CD4-positive, alpha-beta T cell treated with Interleukin-15 for 1 hour (primary cell): ENCODE data around the gene RAD18.

Experiments used
- DNase-seq: peaks from one replicate; pipeline ENCODE4 v3.0.0-alpha.2; 2020

The RAD18 gene

GRCh38 chr3:8984526-8984925, 21.3 kb upstream of the RAD18 start:
- no peak for DNase-seq

DNA sequence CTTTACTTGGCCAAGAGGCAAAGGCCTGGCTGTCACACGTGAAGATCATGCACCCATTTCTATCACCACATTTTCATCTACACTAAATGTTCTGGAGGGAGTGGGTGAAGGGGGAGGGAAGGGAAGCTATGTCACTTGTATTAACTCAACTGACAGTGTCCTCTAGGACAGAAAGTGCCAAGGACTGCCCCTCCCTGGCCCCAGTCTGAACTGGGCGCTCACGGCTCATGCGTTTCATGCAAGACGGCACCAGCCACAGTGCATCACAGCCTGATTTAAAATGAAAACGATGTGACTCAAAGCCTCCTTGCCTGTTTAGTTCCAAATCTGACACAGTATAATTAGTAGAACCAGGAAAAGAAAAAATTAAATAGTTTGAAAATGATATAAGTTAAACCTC, 20.8 kb upstream of the RAD18 start:
- DNase-seq = no peak

- no peak for DNase-seq
Observed at GRCh38 chr3:8983591-8983990, 20.3 kb upstream of the RAD18 start.

GRCh38 chr3:8983026-8983425, 19.8 kb upstream of the RAD18 start:
- DNase-seq = no peak

DNA sequence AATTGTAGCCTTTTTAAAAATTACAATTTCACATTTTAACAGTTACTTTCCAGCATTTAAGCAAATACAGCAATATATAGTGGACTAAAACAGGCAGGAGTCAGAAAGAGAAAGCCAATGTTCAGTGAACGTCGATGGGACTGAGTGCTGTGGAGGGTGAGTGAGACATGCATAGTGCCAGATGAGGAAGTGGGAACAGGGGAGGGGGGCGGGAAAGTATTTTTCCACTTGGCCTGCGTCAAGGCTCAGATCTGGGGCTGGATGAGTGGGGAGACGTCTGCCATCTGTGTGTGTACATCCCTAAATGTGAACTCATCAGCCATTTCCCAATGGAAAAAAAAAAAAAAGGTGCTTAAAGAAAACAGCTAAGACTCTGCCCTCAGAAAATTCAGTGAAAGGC, 19.2 kb upstream of the RAD18 start:
- no peak for DNase-seq

GRCh38 chr3:8981700-8982099, 18.4 kb upstream of the RAD18 start:
- no peak for DNase-seq

DNA sequence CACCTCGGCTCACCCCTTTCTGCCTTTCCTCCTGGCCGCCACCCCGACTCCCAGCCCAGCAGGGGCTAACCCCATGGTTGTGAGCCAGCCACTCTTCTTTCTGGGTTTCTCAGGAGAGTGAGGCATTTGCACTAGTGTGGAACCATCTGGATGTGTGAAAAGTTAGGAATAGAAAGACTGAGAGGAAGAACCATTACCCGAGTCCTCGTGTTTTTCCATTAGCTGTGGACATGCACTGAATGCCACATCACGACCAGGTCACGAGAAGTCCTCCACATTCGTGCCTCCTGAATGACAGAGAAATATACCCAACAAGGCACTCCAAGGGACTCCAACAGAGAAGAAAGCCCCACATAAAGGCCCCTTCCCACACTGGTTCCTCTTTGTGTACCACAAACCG, 18.0 kb upstream of the RAD18 start:
- DNase-seq = no peak

DNA sequence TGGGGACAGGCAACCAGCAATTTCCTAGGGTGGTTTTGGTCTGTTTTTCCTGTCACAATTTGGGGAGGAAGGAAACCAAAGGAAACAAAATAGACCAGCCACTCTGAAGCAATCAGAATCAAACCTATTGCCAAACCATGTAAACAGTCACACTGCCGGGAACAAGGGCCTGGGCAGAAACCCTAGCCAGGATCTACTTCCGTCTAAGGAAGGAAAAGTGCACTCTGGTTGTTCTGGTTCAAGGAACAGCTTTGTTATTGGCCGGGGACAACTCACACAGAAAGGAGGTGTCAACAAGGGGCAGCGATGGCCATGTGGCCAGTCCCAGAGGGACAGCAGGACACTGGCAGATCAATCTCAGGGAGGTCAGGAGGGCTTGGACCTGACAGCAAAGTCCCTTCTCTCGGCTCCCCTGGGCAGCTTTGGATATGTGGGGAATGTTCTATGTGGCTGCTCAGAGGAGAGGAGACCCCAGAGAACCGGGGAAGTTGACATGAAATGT, 17.5 kb upstream of the RAD18 start:
- DNase-seq = no peak

DNA sequence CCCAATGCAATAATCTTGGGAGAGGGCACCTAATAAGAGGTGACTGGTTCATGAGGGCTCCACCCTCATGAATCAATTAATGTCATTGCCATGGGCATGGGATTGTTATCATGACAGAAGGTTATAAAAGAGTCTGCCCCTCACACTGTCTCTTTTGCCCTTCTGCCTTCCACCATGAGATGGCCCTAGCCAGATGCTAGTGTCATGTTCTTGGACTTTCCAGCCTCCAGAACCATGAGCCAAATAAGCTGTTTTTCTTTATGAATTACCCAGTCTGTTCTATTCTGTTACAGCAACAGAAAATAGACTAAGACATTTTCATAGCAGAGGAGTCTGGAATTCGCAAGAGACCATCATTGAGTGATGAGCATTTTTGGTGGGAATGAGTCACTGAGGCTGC, 16.0 kb upstream of the RAD18 start:
- DNase-seq = no peak

DNA sequence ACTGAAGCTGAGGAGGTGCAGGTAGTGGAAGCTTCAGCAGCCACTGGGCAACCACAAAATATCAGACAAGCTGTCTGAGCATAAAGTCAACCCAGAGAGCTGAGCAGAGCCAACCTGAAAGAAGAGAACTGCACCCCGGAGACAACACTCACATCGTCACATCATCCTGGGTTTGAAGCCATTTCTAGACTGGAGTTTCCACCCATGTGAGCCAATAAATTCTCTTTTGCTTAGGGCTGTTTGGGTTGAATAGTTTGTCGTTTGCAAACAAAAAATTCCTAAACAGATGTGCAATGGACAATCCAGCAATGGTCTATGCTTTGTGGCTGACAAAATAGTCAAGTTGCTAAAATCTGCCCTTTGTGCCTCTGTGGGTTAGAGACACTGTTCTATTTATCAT, 15.3 kb upstream of the RAD18 start:
- DNase-seq = no peak

DNA sequence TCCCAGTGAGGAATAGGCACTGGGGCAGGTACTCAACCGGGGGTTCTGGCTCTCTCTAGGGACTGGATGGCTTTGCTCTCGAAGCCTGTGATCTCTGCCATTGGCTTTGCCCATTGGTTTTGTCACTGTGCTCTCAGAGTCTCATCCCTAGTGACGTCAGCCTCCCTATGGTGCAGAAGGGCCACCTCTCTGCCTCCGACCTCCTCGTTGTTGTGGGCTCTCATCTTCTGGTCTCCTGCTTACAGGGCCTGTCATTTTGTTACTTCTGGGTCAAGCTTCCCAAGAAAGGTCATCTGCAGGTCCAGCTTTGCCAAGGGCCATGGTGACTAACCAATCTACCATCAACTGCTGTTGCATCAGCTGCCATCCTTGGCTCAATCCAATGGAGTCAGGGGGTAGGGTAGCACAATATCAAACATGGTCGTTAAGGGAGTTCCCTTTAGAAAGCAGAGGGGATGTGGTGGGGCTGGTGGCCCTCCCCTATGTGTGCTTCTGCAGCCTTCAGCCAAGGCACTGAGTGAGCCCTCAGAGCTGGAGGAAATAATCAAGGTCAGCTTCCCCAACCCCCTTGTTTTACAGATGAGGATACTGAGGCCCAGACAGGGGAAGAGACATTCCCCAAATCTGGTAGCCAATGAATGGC, 13.4 kb upstream of the RAD18 start:
- no peak for DNase-seq

GRCh38 chr3:8975081-8976020, 12.1 kb upstream of the RAD18 start:
- no peak for DNase-seq

DNA sequence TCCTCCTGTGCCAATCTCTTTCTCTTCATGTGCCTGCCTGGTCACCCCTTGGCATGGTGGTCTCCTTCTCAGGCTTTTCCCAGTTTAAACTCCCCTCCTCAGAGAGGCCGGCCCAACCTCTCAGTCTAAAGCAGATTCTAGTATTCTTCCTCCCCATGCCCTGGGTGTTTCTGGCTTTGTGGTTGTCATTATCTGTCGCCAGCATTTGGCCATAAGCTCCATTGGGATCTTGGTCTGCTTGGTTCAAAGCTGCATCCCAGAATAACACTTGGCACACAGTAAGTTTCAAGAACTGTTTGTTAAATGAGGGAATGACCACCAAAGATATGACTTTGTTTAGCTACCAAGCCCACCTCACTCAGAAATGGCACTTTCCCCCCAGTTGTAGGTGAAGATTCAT, 11.2 kb upstream of the RAD18 start:
- no peak for DNase-seq

GRCh38 chr3:8972639-8973038, 9.4 kb upstream of the RAD18 start:
- no peak for DNase-seq

- peak; percentile 60 for DNase-seq
Observed at GRCh38 chr3:8970971-8971589, 7.8 kb upstream of the RAD18 start.

DNA sequence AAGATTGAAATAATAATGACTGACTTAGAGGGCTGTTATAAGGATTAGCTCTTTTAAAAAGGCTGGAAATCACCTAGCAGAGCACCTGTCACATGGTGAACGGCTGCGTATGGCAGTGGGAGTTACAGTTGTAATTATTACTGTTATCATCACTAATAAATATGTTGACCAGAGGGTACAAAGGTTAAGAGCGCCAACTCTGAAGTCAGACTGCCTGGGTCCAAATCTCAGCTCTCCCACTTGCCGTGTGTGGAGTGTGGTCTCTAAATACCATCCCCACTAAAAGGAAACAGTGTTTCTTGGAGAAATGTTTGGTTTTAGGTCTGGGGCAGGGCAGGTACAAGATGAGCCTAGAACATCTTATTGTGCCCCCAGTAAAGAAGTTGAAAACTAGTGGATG, 6.0 kb upstream of the RAD18 start:
- DNase-seq = no peak

- DNase-seq = no peak
Observed at GRCh38 chr3:8968375-8968882, 5.2 kb upstream of the RAD18 start.

GRCh38 chr3:8967553-8967952, 4.3 kb upstream of the RAD18 start:
- no peak for DNase-seq

- no peak for DNase-seq
Observed at GRCh38 chr3:8966820-8967348, 3.6 kb upstream of the RAD18 start.

DNA sequence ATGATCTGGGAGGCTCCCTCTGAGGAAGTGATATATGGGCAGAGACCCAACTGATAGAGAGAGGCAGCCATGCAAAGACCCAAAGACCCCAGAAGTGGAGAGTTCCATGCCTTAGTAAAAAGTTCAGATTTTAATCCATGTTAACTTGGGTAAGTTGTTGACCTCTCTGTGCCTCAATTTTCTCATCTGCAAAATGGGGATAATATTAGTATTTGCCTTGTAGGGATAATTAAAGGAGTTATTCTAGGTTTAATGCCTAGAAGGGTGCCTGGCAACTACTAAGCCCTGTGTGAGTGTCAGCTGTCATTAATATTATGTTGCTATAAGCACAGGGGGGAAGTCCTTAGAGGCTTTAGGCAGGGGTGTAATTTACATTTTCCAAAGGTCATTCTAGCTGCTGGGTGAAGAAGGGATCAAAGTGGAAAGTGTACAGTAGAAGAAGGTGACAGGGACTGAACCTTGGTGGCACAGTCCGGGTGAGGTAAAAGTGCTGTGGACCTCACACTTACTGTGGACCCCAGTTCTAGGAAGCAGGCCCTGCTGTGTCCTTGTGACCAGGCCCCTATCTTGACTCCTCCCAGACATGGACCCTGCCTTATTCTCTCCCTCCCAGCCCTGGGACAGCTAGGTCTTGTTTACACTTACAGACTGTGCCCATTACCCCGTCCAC, 3.0 kb upstream of the RAD18 start:
- DNase-seq = no peak

- DNase-seq = no peak
Observed at GRCh38 chr3:8964436-8965370, 1.4 kb upstream of the RAD18 start.
